ENCODE results near the gene HFM1. TPM values are rescaled to one million over a fixed set of nuclear protein-coding genes. Genes with fewer than 3 reads are reported as not detected.

HFM1 gene
- total and polyA plus RNA-seq, 10 of the 15 experiments (the other 5 are each of a cell fraction or from before 2014, with no cell fraction given): not detected

DNA sequence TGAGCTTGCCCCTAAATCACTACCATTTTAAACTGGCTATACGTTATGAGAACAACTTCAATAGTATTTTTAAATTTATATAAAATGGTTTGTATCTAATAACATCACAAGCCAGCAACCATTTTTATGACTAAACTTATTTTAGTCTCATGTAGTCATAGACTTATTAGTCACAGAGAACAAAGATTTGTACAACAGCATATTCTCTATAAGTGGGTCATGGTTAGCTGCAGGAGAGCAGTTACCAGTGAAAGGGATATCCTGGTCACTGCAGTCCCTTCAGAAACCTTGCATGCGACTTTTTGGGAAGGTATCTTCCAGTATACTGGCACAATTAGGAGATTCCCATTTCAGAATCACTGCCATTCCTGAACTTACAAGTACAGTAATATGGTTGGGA is 90.0 kb downstream of the HFM1 start:
- H3K4me1 ChIP-seq (ENCODE audit: control insufficient read depth, insufficient read depth, low read length): no peaks in the 10 kb centered on the region
- no peak overlapping the region for H3K9ac ChIP-seq (ENCODE audit: control insufficient read depth, insufficient read depth, low read length)
- no peak for ATAC-seq
- H3K79me2 ChIP-seq (ENCODE audit: control insufficient read depth, insufficient read depth, low read length): no peaks in the 10 kb centered on the region
- H3K27ac ChIP-seq (ENCODE audit: control insufficient read depth, insufficient read depth): no peak overlapping the region
- no peak overlapping the region for H3K4me3 ChIP-seq
- CTCF ChIA-PET: no interaction called here
- no peaks in the 10 kb centered on the region; a peak in 1 of 4 replicates for H3K27me3 ChIP-seq (replicated peaks in 1 of 2; ENCODE audit: control insufficient read depth in 2 of 2, insufficient read depth in 2 of 2, low read length in 1 of 2)
- RAD21 ChIA-PET (ENCODE audit: unreplicated experiment): no interaction called here
- H2AFZ ChIP-seq (ENCODE audit: control insufficient read depth, low read depth, low read length): no peak overlapping the region
- no peaks in the 10 kb centered on the region for H3K9me3 ChIP-seq (replicated peaks; ENCODE audit: control insufficient read depth, insufficient read depth, low read length)
- WGBS (ENCODE audit: insufficient coverage, insufficient replicate concordance, low lambda C conversion rate, missing lambda C conversion rate): 3% methylated on average over 2 of the region's 2 CpGs
- no peaks in the 10 kb centered on the region for H3K36me3 ChIP-seq (ENCODE audit: control insufficient read depth in 2 of 2, insufficient read depth in 2 of 2, low read length in 1 of 2)
- H3K4me2 ChIP-seq (ENCODE audit: control insufficient read depth, insufficient read depth): no peak overlapping the region
- H4K20me1 ChIP-seq (ENCODE audit: control insufficient read depth, insufficient read depth): no peaks in the 10 kb centered on the region
- DNase-seq (ENCODE audit: low read depth, low spot score): no peak
- TF ChIP-seq RAD51 (IDR thresholded peaks at IDR 0.05) (no peak), ETV6 (conservative IDR thresholded peaks at IDR 0.05 in 1 of 2, IDR thresholded peaks at IDR 0.05 in 1 of 2; ENCODE audit: borderline replicate concordance in 1 of 2, low read depth in 1 of 2) (no peak), SREBF2 (IDR thresholded peaks at IDR 0.05; ENCODE audit: low read length) (no peak), RUNX3 (IDR thresholded peaks at IDR 0.05; ENCODE audit: low read length) (no peak), RCOR1 (conservative IDR thresholded peaks at IDR 0.05; ENCODE audit: low read depth, low read length) (no peak), MYB (IDR thresholded peaks at IDR 0.05; ENCODE audit: borderline replicate concordance, low read depth, low read length) (no peak), JUND (IDR thresholded peaks at IDR 0.05; ENCODE audit: low read depth, low read length) (no peak), TAF1 (IDR thresholded peaks at IDR 0.05; ENCODE audit: borderline replicate concordance, low read depth, low read length) (no peak), KAT2A (conservative IDR thresholded peaks at IDR 0.05; ENCODE audit: control insufficient read depth, low read depth, low read length) (no peak)
- TF ChIP-seq, protein P1, sequence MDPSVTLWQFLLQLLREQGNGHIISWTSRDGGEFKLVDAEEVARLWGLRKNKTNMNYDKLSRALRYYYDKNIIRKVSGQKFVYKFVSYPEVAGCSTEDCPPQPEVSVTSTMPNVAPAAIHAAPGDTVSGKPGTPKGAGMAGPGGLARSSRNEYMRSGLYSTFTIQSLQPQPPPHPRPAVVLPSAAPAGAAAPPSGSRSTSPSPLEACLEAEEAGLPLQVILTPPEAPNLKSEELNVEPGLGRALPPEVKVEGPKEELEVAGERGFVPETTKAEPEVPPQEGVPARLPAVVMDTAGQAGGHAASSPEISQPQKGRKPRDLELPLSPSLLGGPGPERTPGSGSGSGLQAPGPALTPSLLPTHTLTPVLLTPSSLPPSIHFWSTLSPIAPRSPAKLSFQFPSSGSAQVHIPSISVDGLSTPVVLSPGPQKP (IDR thresholded peaks at IDR 0.05; ENCODE audit: low read depth, low read length): no peak
- FAIRE-seq: no peak
- POLR2A ChIA-PET: interaction anchor here (0.6 kb wide), 1 partner anchor 663 kb away, joined by 3 read pairs; no protein-coding TSS in a partner anchor
- SMC1A ChIA-PET (ENCODE audit: uncharacterized antibody, unreplicated experiment): no interaction called here
- no TSS peak for BruUV-seq (replicated peaks)
- in situ Hi-C loops (cut with MboI) (no loop called here), intact Hi-C loops (cut with micrococcal nuclease; ENCODE audit: unreplicated experiment) (no loop called here)

Measured in GM12878 (cell line).